PFSK-1 (cell line): Measurements from ENCODE around the gene PRKCE.

Experiments
- FOXP2 ChIP-seq: optimal IDR thresholded peaks from 2 replicates; pipeline ENCODE3; 2011; ENCODE audit warnings: borderline replicate concordance, control low read depth, inconsistent platforms; ENCODE audit not compliant: insufficient read depth; ENCODE audit errors: extremely low read length, extremely low read depth
- POLR2AphosphoS5 ChIP-seq: IDR thresholded peaks from 2 replicates; pipeline ENCODE4 v1.6.1; 2012; ENCODE audit warnings: low read depth, mild to moderate bottlenecking, control low read depth, low read length, moderate library complexity
- SIN3A ChIP-seq: IDR thresholded peaks from 2 replicates; pipeline ENCODE4 v1.6.1; 2012; ENCODE audit warnings: mild to moderate bottlenecking, low read length, moderate library complexity, borderline replicate concordance; ENCODE audit not compliant: insufficient read depth
- TAF1 ChIP-seq: IDR thresholded peaks from 2 replicates; pipeline ENCODE4 v1.6.1; 2012; ENCODE audit warnings: low read length, control low read depth, borderline replicate concordance; ENCODE audit not compliant: insufficient read depth
- TF ChIP-seq, protein P1 (sequence below), 2 experiments: IDR thresholded peaks; 2 replicates each; pipeline versions ENCODE4 v1.6.1 to v1.8.0; 2011 to 2012; ENCODE audit warnings: low read depth in 2 of 2, low read length in 2 of 2, control low read depth in 1 of 2, inconsistent platforms in 1 of 2, mild to moderate bottlenecking in 1 of 2, moderate library complexity in 1 of 2; ENCODE audit not compliant: insufficient read depth in 1 of 2

DNA sequence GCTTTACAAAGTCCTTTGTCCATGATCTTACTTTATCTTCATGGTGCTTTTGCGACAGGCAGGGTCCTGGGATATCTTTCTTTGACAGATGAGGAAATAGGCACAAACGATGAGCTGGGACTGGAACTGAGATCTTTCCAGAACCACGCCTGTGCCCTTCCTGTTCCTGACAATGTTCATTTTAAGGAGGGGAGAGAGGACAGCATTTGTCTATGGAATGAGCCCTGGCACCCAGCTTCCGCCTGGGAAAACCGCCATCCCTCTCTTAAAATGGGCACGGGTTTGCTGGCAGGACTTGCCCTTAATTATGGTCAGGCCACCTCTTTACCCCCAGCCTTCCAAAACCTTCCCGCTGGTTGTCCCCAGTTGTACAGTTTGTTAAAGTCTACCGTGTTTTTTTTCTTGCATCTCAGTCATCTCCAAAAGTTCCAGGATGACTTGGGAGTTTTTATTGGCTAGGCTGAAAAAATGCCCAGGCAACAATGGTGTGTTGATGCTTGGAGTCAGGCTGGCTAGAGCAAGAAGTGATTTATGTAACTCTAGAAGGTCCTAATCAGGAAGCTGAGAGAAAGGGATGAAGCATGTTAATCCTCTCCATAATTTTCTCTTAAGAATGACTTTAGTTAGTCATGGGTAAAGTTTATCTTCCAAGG lies 380.8 kb downstream of the PRKCE start:
- TF ChIP-seq, protein P1, sequence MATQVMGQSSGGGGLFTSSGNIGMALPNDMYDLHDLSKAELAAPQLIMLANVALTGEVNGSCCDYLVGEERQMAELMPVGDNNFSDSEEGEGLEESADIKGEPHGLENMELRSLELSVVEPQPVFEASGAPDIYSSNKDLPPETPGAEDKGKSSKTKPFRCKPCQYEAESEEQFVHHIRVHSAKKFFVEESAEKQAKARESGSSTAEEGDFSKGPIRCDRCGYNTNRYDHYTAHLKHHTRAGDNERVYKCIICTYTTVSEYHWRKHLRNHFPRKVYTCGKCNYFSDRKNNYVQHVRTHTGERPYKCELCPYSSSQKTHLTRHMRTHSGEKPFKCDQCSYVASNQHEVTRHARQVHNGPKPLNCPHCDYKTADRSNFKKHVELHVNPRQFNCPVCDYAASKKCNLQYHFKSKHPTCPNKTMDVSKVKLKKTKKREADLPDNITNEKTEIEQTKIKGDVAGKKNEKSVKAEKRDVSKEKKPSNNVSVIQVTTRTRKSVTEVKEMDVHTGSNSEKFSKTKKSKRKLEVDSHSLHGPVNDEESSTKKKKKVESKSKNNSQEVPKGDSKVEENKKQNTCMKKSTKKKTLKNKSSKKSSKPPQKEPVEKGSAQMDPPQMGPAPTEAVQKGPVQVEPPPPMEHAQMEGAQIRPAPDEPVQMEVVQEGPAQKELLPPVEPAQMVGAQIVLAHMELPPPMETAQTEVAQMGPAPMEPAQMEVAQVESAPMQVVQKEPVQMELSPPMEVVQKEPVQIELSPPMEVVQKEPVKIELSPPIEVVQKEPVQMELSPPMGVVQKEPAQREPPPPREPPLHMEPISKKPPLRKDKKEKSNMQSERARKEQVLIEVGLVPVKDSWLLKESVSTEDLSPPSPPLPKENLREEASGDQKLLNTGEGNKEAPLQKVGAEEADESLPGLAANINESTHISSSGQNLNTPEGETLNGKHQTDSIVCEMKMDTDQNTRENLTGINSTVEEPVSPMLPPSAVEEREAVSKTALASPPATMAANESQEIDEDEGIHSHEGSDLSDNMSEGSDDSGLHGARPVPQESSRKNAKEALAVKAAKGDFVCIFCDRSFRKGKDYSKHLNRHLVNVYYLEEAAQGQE (IDR thresholded peaks at IDR 0.05; ENCODE audit: insufficient read depth in 1 of 2, low read depth in 2 of 2, low read length in 2 of 2) = no peak
- TF ChIP-seq SIN3A (no peak), POLR2AphosphoS5 (no peak), TAF1 (no peak), FOXP2 (no peak)
